ENCODE data around the gene NHLH2.

Gene NHLH2

DNA sequence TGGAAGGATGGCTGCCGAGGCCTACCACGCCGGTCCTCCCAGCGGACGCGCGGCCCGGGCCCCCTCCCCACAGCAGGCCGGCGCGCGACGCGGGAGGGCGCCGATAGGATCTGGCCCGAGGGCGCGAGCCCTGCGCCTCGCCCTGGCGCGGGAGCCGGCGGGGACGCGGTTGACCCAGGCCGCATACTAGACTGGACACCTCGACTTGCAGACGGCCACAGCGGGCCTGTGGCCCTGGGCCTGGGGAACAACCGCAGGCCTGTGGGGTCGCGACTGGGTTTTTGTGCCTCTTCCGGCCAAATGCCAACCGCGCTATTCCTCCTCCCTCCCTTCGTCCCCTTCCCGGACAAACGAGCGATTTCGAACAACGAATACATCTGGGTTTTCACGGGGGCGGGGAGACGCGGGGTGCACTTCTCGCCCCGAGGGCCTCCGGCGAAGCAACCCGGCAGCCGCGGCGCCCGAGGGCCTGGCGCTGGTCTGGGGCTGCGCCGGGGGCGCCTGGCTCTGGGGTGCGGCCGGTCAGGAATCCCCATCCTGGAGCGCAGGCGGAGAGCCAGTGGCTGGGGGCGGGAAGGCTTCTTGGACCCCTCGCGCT lies 2.4 kb downstream of the NHLH2 start:
- Histone ChIP-seq H3K79me2 (ENCODE audit: insufficient read depth, low read depth) (no peaks in the 10 kb centered on the region), H3K9ac (no peak overlapping the region), H3K4me2 (no peak overlapping the region), H3K4me1 (ENCODE audit: low read depth, poor library complexity, severe bottlenecking) (no peaks in the 10 kb centered on the region), H4K20me1 (ENCODE audit: insufficient read depth) (no peaks in the 10 kb centered on the region), H2AFZ (ENCODE audit: low read depth) (no peak overlapping the region), H3K4me3 (IDR thresholded peaks at IDR 0.05; ENCODE audit: insufficient read depth, low read depth, low read length) (no peak overlapping the region), H3K27me3 (ENCODE audit: insufficient read depth, low read depth) (no peaks in the 10 kb centered on the region), H3K36me3 (ENCODE audit: insufficient read depth) (no peaks in the 10 kb centered on the region), H3K27ac (no peak overlapping the region)
- TF ChIP-seq, protein P1, sequence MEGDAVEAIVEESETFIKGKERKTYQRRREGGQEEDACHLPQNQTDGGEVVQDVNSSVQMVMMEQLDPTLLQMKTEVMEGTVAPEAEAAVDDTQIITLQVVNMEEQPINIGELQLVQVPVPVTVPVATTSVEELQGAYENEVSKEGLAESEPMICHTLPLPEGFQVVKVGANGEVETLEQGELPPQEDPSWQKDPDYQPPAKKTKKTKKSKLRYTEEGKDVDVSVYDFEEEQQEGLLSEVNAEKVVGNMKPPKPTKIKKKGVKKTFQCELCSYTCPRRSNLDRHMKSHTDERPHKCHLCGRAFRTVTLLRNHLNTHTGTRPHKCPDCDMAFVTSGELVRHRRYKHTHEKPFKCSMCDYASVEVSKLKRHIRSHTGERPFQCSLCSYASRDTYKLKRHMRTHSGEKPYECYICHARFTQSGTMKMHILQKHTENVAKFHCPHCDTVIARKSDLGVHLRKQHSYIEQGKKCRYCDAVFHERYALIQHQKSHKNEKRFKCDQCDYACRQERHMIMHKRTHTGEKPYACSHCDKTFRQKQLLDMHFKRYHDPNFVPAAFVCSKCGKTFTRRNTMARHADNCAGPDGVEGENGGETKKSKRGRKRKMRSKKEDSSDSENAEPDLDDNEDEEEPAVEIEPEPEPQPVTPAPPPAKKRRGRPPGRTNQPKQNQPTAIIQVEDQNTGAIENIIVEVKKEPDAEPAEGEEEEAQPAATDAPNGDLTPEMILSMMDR (conservative IDR thresholded peaks at IDR 0.05; ENCODE audit: low read depth, low read length), result no peak

DNA sequence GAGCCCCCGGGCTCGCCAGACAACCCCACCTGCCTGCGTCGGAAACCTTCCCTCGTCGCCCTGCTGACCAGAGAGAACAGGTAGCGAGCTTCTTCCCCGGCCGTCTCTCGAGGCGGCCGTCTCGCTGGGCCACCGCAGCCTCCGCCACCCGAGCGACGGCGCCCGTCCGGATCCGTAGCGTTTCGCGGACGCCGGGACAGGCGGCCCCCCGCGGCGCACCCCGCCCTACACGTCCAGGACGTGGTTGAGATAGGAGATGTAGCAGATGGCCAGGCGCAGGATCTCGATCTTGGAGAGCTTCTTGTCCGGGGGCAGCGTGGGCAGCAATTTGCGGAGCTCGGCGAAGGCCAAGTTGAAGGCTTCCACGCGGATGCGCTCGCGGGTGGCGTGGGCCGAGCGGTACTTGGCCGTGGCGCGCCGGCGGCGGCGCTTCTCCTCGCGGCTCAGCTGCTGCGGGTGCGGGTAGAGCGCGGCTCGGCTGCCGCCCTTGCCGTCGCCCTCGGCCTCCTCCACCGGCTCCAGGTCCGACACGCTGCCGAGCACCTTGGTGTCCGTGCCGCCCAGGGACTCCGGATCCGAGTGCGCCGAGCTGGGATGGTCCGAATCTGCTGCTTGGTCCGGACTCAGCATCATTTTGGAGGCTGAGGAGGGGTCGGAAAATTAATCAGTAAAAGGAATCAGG lies 3.0 kb downstream of the NHLH2 start:
- no peaks in the 10 kb centered on the region for H3K36me3 ChIP-seq (ENCODE audit: insufficient read depth)
- TF ChIP-seq, protein P1 (conservative IDR thresholded peaks at IDR 0.05; ENCODE audit: low read depth, low read length), result no peak
- H3K4me1 ChIP-seq (ENCODE audit: low read depth, poor library complexity, severe bottlenecking), result no peaks in the 10 kb centered on the region
- no peaks in the 10 kb centered on the region for H3K27me3 ChIP-seq (ENCODE audit: insufficient read depth, low read depth)
- no peak overlapping the region for H3K4me2 ChIP-seq
- no peak overlapping the region for H3K4me3 ChIP-seq (IDR thresholded peaks at IDR 0.05; ENCODE audit: insufficient read depth, low read depth, low read length)
- no peak overlapping the region for H2AFZ ChIP-seq (ENCODE audit: low read depth)
- no peaks in the 10 kb centered on the region for H3K79me2 ChIP-seq (ENCODE audit: insufficient read depth, low read depth)
- no peak overlapping the region for H3K9ac ChIP-seq
- no peak overlapping the region for H3K27ac ChIP-seq
- H4K20me1 ChIP-seq (ENCODE audit: insufficient read depth), result no peaks in the 10 kb centered on the region

GRCh38 chr1:115837341-115837739 lies 3.6 kb downstream of the NHLH2 start:
- Histone ChIP-seq H3K4me3 (IDR thresholded peaks at IDR 0.05; ENCODE audit: insufficient read depth, low read depth, low read length) (no peak overlapping the region), H3K4me1 (ENCODE audit: low read depth, poor library complexity, severe bottlenecking) (no peaks in the 10 kb centered on the region), H2AFZ (ENCODE audit: low read depth) (no peak overlapping the region), H3K9ac (no peak overlapping the region), H3K36me3 (ENCODE audit: insufficient read depth) (no peaks in the 10 kb centered on the region), H3K27ac (no peak overlapping the region), H3K4me2 (no peak overlapping the region), H4K20me1 (ENCODE audit: insufficient read depth) (no peaks in the 10 kb centered on the region), H3K27me3 (ENCODE audit: insufficient read depth, low read depth) (no peaks in the 10 kb centered on the region), H3K79me2 (ENCODE audit: insufficient read depth, low read depth) (no peaks in the 10 kb centered on the region)
- TF ChIP-seq, protein P1 (conservative IDR thresholded peaks at IDR 0.05; ENCODE audit: low read depth, low read length), result no peak

GRCh38 chr1:115833856-115834255 lies 7.1 kb downstream of the NHLH2 start:
- TF ChIP-seq, protein P1 (conservative IDR thresholded peaks at IDR 0.05; ENCODE audit: low read depth, low read length), result no peak
- Histone ChIP-seq H3K9ac (no peak overlapping the region), H3K4me2 (no peak overlapping the region), H2AFZ (ENCODE audit: low read depth) (no peak overlapping the region), H3K27ac (no peak overlapping the region), H3K79me2 (ENCODE audit: insufficient read depth, low read depth) (no peaks in the 10 kb centered on the region), H3K4me1 (ENCODE audit: low read depth, poor library complexity, severe bottlenecking) (no peaks in the 10 kb centered on the region), H3K36me3 (ENCODE audit: insufficient read depth) (no peaks in the 10 kb centered on the region), H3K27me3 (ENCODE audit: insufficient read depth, low read depth) (no peaks in the 10 kb centered on the region), H4K20me1 (ENCODE audit: insufficient read depth) (no peaks in the 10 kb centered on the region), H3K4me3 (IDR thresholded peaks at IDR 0.05; ENCODE audit: insufficient read depth, low read depth, low read length) (no peak overlapping the region)

Measured in KMS-11 (cell line).